Cortex of kidney (tissue), 1 donor: ENCODE data around the gene RAB11FIP2.
"Not testable (repeated sequence)": the region's sequence is repeated elsewhere in the genome, so short reads cannot be mapped to it uniquely, and the experiment has no call there.

ENCODE experiments used
- DNase-seq: peaks from one replicate; lab custom pipeline; 2025; lab: John Stamatoyannopoulos, UW

Gene RAB11FIP2

DNA sequence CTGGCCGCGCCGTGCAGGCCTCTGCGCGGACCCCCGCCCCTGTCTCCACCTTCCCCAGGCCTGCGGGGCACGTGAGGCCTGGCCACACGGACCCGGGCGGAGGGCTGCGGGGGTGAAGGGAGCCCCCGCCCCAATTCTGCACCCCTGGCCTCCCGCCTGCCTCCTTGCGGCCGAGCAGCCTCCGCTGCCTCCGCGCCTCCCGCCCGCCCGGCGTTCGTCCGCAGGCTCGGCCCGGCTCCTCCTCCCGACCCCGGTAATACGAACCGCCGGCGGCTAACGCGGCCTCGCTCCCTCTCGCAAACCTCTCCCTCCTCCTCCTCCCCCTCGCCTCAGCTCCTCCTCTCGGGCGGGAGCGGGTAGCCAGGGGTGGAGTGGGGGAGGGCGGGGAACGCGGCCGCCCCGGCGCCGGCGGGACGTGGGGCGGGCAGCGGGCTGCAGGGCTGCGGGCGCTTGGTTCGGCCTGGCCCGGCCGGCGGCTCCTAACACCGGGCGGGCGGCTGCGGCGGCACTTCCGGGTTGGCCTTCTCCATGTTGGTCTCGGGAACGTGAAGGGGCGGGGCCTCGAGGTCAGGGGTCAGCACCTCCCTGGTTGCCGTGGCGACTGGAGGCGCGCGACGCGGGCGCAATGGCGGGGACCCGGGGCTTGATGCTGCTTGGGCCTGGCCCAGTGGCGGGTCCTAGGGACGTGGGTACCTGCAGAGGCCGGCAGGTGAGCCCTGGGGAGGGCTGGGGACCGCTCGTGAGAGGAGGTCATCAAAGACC lies at the start of gene RAB11FIP2:
RAB11FIP2 (minus strand) TSS at position 547 of the 762 bp plus-strand sequence. CDS start 778 bp downstream, outside the sequence.
- no peak for DNase-seq

DNA sequence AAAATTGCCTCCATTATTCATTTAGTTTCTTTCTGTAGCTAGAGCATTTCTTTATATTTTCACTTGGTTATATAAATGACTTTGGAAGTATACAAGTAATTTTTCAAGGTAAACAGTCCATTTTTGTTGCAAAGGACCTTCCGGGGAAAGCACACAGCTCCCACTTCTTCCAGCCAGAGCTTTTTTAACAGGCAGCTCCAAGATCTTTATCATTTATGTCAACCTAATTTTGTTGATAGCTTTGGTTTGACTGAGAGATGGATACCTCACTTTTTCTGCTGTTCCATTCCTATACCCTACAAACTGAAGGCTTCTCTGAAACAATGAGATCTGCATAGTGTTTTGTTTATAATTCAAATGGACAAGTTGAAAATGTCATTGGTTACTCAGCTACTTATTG lies 49.3 kb upstream of the RAB11FIP2 start:
- no peak for DNase-seq

DNA sequence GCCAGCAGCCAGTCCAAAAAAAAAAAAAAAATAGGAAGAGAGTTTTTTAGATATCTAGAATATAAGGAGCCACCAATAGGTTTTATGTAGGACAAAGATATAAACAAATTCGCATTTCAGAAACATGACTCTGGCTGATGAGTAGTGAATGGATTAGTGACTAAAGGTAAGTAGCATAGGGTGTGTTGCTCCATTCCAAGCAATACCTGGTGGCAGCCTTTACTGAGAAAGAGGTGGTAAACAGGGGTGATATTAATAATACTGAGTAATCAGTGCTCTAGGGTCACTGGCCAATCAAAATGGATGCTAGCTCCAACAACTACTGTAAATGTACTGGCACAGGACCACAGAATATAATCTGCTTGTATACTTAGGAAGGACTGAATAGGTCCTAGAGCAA lies 45.5 kb upstream of the RAB11FIP2 start:
- DNase-seq, result no peak

DNA sequence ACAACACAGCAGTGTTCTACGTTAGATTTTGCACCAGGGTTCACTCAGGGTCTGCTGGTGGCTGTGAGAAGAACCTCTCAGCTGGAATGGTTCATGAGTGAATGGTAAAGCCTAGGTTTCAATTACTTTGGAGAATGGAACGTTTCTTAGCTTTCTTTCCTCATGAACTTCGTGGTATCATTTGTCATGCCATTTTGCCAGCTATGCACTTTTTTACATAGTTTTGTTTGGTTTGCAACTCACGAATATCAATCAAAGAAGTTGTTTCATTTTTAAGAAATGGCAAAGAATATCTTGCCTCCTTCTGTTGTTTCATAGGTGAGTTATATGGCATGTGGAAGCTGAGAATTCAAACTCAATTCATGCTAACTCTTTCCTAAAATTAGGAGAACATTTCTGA lies 34.1 kb upstream of the RAB11FIP2 start:
- no peak for DNase-seq

DNA sequence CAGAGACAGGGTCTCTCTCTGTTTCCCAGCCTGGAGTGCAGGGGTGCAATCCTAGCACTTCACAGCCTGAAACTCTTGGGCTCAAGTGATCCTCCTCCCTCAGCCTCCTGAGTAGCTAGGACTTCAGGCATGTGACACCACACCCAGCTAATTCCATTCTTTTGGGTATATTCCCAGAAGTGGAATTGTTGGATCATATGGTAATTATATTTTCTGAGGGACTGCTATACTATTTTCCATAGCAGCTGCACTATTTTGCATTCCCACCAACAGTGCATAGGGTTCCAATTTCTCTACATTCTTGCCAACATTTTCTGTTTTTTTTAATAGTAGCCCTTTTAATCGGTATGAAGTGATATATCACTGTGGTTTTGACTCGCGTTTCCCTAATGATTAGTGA lies 30.0 kb upstream of the RAB11FIP2 start:
- no peak for DNase-seq

GRCh38 chr10:118072840-118073239 lies 26.1 kb upstream of the RAB11FIP2 start:
- no peak for DNase-seq

GRCh38 chr10:118067389-118067788 lies 20.6 kb upstream of the RAB11FIP2 start:
- DNase-seq, result not testable (repeated sequence)

DNA sequence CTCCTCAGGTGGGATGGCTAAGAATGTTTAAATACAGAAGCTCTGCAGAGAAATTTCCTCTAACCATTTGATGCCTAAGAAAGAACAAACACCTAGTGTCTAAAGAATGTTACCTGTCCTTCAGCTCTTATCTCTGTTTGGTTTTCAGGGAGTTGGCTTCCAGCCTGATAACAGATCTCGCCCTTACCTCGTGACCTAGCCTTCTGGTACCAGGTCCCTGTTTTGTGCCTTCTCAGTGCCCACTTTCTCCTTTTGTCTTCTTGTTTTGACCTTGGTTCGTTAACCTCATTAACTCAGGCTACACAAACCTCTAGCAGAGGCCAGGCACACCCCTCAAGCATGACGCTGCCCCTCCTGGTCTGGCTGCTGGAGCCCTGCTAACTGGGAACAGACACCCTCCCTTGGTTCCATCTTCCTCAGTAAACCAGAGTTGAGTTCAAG lies 16.1 kb upstream of the RAB11FIP2 start:
- no peak for DNase-seq

DNA sequence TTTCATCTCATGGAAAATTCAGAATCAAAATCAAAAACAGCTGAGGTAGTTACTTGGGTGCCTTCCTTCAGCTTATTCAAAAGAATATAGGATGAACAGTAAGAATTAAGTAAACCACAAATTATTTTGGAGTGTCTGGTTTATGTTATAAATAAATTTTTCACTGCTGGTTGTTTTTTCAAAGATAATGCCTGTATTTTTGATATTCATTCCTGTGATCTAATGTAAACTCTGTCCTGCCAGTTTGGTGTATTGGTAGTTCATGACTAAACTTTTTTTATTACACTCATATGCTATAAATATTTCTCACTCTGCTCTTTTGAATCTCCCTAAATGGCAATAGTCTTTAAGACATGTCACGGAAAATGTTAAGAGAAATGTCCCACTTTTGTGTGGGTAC lies 11.6 kb upstream of the RAB11FIP2 start:
- DNase-seq, result no peak

GRCh38 chr10:118057361-118057760 lies 10.6 kb upstream of the RAB11FIP2 start:
- DNase-seq, result no peak

DNA sequence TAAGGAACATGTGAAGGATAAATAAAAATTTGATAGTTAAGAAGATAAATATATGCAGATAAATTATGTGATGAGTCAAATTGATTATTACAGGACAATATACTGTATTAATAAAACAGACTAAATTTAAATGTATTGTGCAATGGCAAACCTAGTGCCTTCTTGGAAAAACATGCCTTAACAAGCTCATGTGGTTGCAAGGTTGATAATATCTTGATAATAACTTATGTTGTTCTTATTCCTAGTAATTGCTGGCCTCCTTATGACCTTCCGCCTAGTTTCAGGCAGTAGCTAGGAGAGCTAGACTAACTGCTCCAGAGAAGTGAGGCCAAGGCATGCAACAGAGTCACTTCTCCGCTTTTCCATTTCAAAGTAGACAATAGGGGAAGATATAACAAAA lies 7.6 kb upstream of the RAB11FIP2 start:
- no peak for DNase-seq

- DNase-seq, result no peak
Measured at GRCh38 chr10:118052816-118053215, 6.1 kb upstream of the RAB11FIP2 start.

DNA sequence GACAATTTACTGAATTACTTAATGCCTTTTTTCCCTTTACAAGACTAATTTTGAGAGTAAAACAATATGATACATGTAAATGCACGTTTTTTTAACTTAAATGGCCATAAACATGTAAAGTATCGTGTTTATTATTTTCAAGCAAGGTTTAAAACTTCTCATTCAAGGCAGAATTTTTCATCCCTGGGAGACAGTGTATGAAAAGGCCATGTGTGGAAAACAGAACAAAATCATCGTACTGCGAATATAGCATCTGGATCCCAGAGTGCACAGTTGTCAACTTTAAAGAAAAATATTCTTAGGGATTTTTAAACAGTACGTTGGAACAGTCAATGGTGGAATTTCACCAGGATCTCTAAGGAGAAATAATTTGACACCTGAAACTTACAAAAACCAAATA lies 1.1 kb upstream of the RAB11FIP2 start:
- DNase-seq, result no peak

DNA sequence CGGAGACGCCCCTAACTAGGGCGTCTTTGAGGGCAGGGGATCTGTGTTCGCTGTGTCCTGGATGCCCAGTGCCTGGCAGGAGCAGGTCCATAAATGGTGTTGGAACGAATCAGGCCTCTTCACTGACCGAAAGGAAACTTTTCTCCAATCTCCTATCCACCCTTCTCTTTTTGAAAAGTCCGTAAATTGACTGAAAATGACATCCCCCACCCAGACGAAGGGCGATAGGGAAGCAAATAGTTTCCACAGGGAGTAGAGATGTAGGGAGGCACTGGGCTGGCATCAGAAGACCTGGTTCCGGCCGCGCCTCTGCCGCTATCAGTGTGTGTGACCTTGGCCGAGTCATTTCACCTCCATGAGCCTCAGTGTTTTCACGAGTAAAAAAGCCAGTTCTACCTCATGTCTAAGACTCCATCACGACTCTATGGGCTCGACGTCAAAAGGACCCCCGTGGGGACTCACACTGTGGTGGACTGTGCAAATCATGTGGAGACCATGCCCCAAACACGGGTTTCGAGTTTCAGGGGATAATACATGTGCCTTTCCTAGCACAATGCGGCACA lies 497 bp upstream of the RAB11FIP2 start:
- DNase-seq, result no peak

- DNase-seq, result no peak
Measured at GRCh38 chr10:118045837-118046394, 825 bp downstream of the RAB11FIP2 start.

DNA sequence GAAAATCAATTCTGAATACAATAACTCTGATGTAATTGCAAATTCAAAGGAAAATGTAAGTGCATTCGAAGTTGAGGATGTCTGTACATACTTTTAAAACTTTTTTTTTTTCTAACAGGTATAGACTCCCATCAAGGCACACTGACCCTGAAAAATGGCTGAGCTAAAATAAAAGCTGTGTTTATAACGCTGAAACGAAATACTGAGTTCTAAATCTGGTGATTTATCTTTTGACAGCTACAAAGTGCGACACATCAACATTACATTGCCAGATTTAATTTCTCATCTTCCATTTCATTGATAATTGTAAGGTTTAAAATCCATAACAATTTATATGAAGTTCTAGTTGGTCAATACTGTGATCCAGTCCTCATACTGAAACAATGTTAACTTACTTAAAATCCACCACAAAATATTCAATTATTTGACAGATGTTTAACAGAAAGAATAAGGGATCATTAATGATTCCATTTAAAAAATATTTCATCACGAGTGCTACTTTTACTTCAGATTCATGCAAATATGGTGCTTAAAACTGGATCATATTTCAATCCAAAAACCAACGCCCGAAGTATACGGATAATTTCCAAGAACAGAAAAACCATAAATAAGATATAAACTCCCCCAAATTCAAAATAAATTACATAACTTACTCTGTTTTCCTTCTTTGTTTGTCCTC lies 1.4 kb downstream of the RAB11FIP2 start:
- no peak for DNase-seq

GRCh38 chr10:118042827-118043242 lies 3.9 kb downstream of the RAB11FIP2 start:
- no peak for DNase-seq

DNA sequence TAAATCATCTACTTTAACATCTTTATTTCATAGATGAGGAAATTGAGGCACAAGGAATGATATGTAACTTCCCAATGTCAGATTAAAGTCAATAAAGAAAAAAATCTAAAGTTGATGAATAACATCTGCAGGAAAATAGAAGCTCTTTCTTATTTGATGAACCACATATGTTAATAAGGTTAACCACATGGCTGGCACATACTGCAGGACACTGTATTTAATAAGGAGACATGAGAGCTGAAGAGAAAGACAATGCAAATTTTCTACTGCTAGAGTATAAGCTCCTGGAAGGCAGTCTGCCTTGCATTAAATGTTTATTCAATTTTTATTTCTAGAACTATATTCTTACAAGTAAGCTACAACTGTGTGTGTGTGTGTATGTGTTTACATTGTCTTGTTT lies 4.4 kb downstream of the RAB11FIP2 start:
- no peak for DNase-seq

DNA sequence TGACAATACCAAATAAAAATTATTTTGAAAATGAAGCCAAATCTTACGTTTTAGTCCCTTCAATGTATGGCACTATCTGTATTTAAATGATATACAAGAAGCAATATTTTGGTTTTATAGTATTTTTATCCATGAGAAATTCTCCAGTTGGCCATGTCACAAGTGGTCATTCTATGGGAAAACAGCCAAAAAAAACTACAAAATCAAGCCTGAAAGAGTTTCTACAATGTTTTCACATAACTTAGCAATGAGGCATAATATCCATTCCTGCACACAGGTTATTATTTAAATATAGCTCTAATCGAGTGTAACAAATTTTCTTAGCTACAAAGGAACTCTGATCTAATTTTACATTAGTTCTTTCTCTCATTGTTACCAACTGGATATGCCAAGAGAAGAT lies 5.4 kb downstream of the RAB11FIP2 start:
- DNase-seq, result no peak

DNA sequence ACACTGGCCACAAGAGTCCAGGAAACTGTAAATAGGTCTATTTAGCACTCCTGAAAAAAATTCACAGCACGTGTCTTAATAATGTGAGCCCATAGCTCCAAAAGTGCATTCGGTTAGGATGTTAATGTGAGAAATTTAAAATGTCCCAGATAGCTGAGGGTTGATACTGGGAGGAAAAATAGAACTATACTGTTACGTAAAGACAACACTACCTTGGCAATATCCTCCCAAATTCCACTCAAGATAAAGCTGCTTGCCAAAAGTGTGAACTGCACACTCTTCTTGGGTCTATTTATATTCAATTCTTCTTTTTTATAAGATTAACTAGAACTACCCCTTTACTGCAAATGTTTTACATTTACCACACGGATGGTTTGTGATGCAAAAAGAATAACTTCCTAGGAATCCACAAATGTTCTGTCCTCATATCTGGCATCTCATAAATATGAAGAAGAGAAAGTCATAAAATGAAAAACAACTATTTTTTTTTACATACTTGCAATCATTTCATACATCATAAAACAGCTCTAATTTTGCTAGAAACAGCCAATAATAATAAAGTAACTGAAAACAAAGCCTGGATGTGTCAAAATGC lies 10.4 kb downstream of the RAB11FIP2 start:
- no peak for DNase-seq

GRCh38 chr10:118035354-118036005 lies 11.3 kb downstream of the RAB11FIP2 start:
- DNase-seq, result no peak

DNA sequence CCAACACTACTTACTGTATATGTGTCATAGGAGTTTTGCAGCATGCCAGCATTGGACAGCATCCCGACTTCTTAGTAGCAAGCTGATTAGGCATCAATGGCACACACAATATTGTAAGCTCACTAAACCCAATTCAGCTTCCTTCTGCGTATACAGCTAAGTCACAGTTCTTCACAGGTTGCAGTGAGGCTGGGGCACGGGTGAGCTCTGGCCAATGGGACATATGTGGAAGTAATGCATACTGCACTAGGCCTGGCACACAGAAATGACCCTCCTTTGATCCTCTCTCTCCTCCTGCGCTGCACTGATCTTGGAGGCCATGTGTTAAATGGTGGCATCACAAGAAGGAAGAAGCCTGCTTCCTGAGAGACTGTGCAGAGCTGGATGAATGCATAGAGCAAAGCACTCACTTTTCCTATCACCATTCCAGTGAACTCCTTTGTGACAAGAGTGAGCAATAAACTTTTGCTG lies 11.9 kb downstream of the RAB11FIP2 start:
- no peak for DNase-seq
